MM.1S (cell line): ENCODE results near the gene OSBP2.

Experiments
- DNase-seq: peaks from one replicate; pipeline ENCODE4 v3.0.0-alpha.2; 2015
- H2AFZ ChIP-seq: fragments of 300-600 bp; sonication (generic); 2 replicates; pipeline ENCODE4 v1.6.0; 2016; ENCODE audit warnings: antibody characterized with exemption, low read length
- H3F3A ChIP-seq: fragments of 300-600 bp; sonication (generic); 2 replicates; pipeline ENCODE4 v1.6.1; 2016; ENCODE audit warnings: mild to moderate bottlenecking, antibody characterized with exemption, low read length, moderate library complexity, mixed read lengths; ENCODE audit not compliant: insufficient read depth
- H3K27ac ChIP-seq: fragments of 300-600 bp; sonication (generic); 2 replicates; pipeline ENCODE4 v1.5.1; 2016; ENCODE audit warnings: mild to moderate bottlenecking, low read length
- H3K27me3 ChIP-seq: fragments of 300-600 bp; sonication (generic); replicated peaks from 2 replicates; pipeline ENCODE4 v1.6.0; 2016; ENCODE audit warnings: low read length; ENCODE audit not compliant: insufficient read depth
- H3K36me3 ChIP-seq: fragments of 300-600 bp; sonication (generic); replicated peaks from 2 replicates; pipeline ENCODE4 v1.6.1; 2016; ENCODE audit warnings: mild to moderate bottlenecking, low read length, mixed read lengths; ENCODE audit not compliant: insufficient read depth
- H3K4me1 ChIP-seq: fragments of 300-600 bp; sonication (generic); 2 replicates; pipeline ENCODE4 v1.6.1; 2016; ENCODE audit warnings: low read length, mixed read lengths
- H3K4me2 ChIP-seq: fragments of 300-600 bp; sonication (generic); 2 replicates; pipeline ENCODE4 v1.6.0; 2016; ENCODE audit warnings: low read depth, low read length
- H3K4me3 ChIP-seq: fragments of 300-600 bp; sonication (generic); 2 replicates; pipeline ENCODE4 v1.5.1; 2016; ENCODE audit warnings: low read length, mixed read lengths
- H3K79me2 ChIP-seq: fragments of 300-600 bp; sonication (generic); 2 replicates; pipeline ENCODE4 v1.6.1; 2016; ENCODE audit warnings: mixed run types, low read length, mixed read lengths
- H3K9ac ChIP-seq: fragments of 300-600 bp; sonication (generic); 2 replicates; pipeline ENCODE4 v1.6.1; 2016; ENCODE audit warnings: low read length, mixed read lengths
- H3K9me2 ChIP-seq: fragments of 300-600 bp; sonication (generic); replicated peaks from 2 replicates; pipeline ENCODE4 v1.6.1; 2016; ENCODE audit warnings: mild to moderate bottlenecking, low read length, mixed read lengths; ENCODE audit not compliant: insufficient read depth
- H3K9me3 ChIP-seq: fragments of 300-600 bp; sonication (generic); replicated peaks from 2 replicates; pipeline ENCODE4 v1.6.1; 2016; ENCODE audit warnings: mild to moderate bottlenecking, low read length, mixed read lengths; ENCODE audit not compliant: insufficient read depth
- H4K20me1 ChIP-seq: fragments of 300-600 bp; sonication (generic); 2 replicates; pipeline ENCODE4 v1.6.1; 2016; ENCODE audit warnings: mild to moderate bottlenecking, low read length, moderate library complexity, mixed read lengths; ENCODE audit not compliant: insufficient read depth
- CTCF ChIP-seq: fragments of 300-600 bp; sonication (generic); IDR thresholded peaks from 2 replicates; pipeline ENCODE4 v1.5.1; 2016; ENCODE audit warnings: antibody characterized with exemption, low read length, mixed read lengths
- EZH2 ChIP-seq: fragments of 300-600 bp; sonication (generic); optimal IDR thresholded peaks from 2 replicates; pipeline ENCODE3; 2017; ENCODE audit warnings: low read depth, mild to moderate bottlenecking, antibody characterized with exemption, low read length, mixed read lengths
- EZH2phosphoT487 ChIP-seq: fragments of 300-600 bp; sonication (generic); IDR thresholded peaks from 2 replicates; pipeline ENCODE4 v1.6.1; 2018; ENCODE audit warnings: antibody characterized with exemption, low read length

The OSBP2 gene

GRCh38 chr22:30754521-30754920 is 59.8 kb downstream of the OSBP2 start:
- no peaks in the 10 kb centered on the region for H3K27me3 ChIP-seq
- H3K9ac ChIP-seq, result no peak overlapping the region
- no peak overlapping the region for H3K27ac ChIP-seq
- no peak overlapping the region for H2AFZ ChIP-seq
- no peaks in the 10 kb centered on the region for H3K9me2 ChIP-seq
- DNase-seq, result no peak
- H3K9me3 ChIP-seq, result no peaks in the 10 kb centered on the region
- H3K4me1 ChIP-seq, result peaks cover 12% of the 10 kb centered on the region
- H3F3A ChIP-seq, result no peaks in the 10 kb centered on the region
- H4K20me1 ChIP-seq, result no peaks in the 10 kb centered on the region
- no peaks in the 10 kb centered on the region for H3K79me2 ChIP-seq
- no peaks in the 10 kb centered on the region for H3K36me3 ChIP-seq
- TF ChIP-seq EZH2 (no peak), EZH2phosphoT487 (no peak), CTCF (no peak)
- H3K4me2 ChIP-seq, result no peak overlapping the region
- no peak overlapping the region for H3K4me3 ChIP-seq

GRCh38 chr22:30754971-30755758 is 60.5 kb downstream of the OSBP2 start:
- H3K4me2 ChIP-seq, result no peak overlapping the region
- H3K9me3 ChIP-seq, result no peaks in the 10 kb centered on the region
- peak; percentile 70 for DNase-seq
- no peaks in the 10 kb centered on the region for H3K79me2 ChIP-seq
- no peaks in the 10 kb centered on the region for H3F3A ChIP-seq
- H4K20me1 ChIP-seq, result no peaks in the 10 kb centered on the region
- no peaks in the 10 kb centered on the region for H3K9me2 ChIP-seq
- H3K27ac ChIP-seq, result no peak overlapping the region
- H2AFZ ChIP-seq, result no peak overlapping the region
- no peaks in the 10 kb centered on the region for H3K36me3 ChIP-seq
- no peak overlapping the region for H3K4me3 ChIP-seq
- H3K9ac ChIP-seq, result no peak overlapping the region
- H3K27me3 ChIP-seq, result no peaks in the 10 kb centered on the region
- TF ChIP-seq CTCF (peak; percentile 68), EZH2phosphoT487 (no peak)
- H3K4me1 ChIP-seq, result peaks cover 12% of the 10 kb centered on the region

- peaks cover 12% of the 10 kb centered on the region for H3K4me1 ChIP-seq
- H3K9me3 ChIP-seq, result no peaks in the 10 kb centered on the region
- H3K27me3 ChIP-seq, result no peaks in the 10 kb centered on the region
- H3K36me3 ChIP-seq, result no peaks in the 10 kb centered on the region
- H3F3A ChIP-seq, result no peaks in the 10 kb centered on the region
- no peaks in the 10 kb centered on the region for H4K20me1 ChIP-seq
- H3K4me2 ChIP-seq, result no peak overlapping the region
- no peak overlapping the region for H3K9ac ChIP-seq
- no peak overlapping the region for H3K4me3 ChIP-seq
- no peak overlapping the region for H2AFZ ChIP-seq
- H3K79me2 ChIP-seq, result no peaks in the 10 kb centered on the region
- TF ChIP-seq EZH2phosphoT487 (no peak), EZH2 (no peak), CTCF (no peak)
- DNase-seq, result no peak
- H3K27ac ChIP-seq, result no peak overlapping the region
- no peaks in the 10 kb centered on the region for H3K9me2 ChIP-seq
Observed at GRCh38 chr22:30755759-30756124, 61.1 kb downstream of the OSBP2 start.
